Sigmoid colon (tissue), 7 donors: ENCODE results near the gene ADK. TPM values are rescaled to one million over a fixed set of nuclear protein-coding genes. Genes with fewer than 3 reads are reported as not detected.
"Not testable (repeated sequence)": the region's sequence is repeated elsewhere in the genome, so short reads cannot be mapped to it uniquely, and the experiment has no call there.

ENCODE experiments used
- DNase-seq: peaks from one replicate; pipeline ENCODE4 v3.0.0-alpha.2; 2019
- H3K27ac ChIP-seq, 4 donors: fragments of 200-600 bp; sonication (generic); one replicate each; pipeline ENCODE4 v1.5.1; 2016 to 2019; ENCODE audit warnings: mild to moderate bottlenecking in 1 of 4
- H3K27me3 ChIP-seq, 3 donors: fragments of 200-600 bp; sonication (generic); one replicate each; pipeline ENCODE4 v1.5.1; 2019; ENCODE audit warnings: mild to moderate bottlenecking in 1 of 3
- H3K36me3 ChIP-seq, 4 donors: fragments of 200-600 bp; sonication (generic); one replicate each; pipeline ENCODE4 v1.5.1; 2016 to 2019
- H3K4me1 ChIP-seq, 4 donors: fragments of 200-600 bp; sonication (generic); one replicate each; pipeline ENCODE4 v1.5.1; 2017 to 2019
- H3K4me3 ChIP-seq, 4 donors: fragments of 200-600 bp; sonication (generic); one replicate each; pipeline ENCODE4 v1.5.1; 2017 to 2019; ENCODE audit warnings: mild to moderate bottlenecking in 2 of 4, moderate library complexity in 1 of 4
- H3K9me3 ChIP-seq, 4 donors: fragments of 200-600 bp in 3 of 4; sonication (generic) in 3 of 4; one replicate each; pipeline versions ENCODE4 v1.5.1 to v1.6.1; 2013 to 2019
- EP300 ChIP-seq, 4 donors: sonication (generic); formaldehyde crosslinking; IDR thresholded peaks; one replicate each; pipeline ENCODE4 v1.6.1; 2017; ENCODE audit warnings: antibody characterized with exemption in 4 of 4
- POLR2A ChIP-seq, 2 donors: fragments of 450-650 bp; IDR thresholded peaks; one replicate each; pipeline ENCODE4 v1.6.1; 2016; ENCODE audit warnings: antibody characterized with exemption in 2 of 2, mild to moderate bottlenecking in 2 of 2, moderate library complexity in 2 of 2
- POLR2AphosphoS5 ChIP-seq, 4 donors: sonication (generic); formaldehyde crosslinking; IDR thresholded peaks; one replicate each; pipeline ENCODE4 v1.6.1; 2017; ENCODE audit warnings: antibody characterized with exemption in 4 of 4
- WGBS, 2 donors: extraction: QIAGEN DNeasy Blood & Tissue Kit; methylation state at CpG; one replicate each; pipeline ENCODE4 v1.1.7; 2013; 5-methylcytosine and 5-hydroxymethylcytosine counted together
- intact Hi-C: fragments of 100-400 bp; cut with DNase I; formaldehyde crosslinking; loops from one replicate; pipeline ENCODE4 v1.15.1; 2023
- polyA plus RNA-seq, 3 donors: library from polyadenylated mRNA; stranded (reverse); fragments of 200-250 nt; gene quantifications; one replicate each; pipeline ENCODE4 v1.2.3, GENCODE V29; 2013
- total RNA-seq, 4 donors: library from RNA; depleted of rRNA; stranded (reverse); fragments of >200 nt; gene quantifications; one replicate each; pipeline ENCODE4 v1.1.0, GENCODE V29; 2016
- TF ChIP-seq, protein P1 (sequence below), 4 experiments: fragments of 450-650 bp in 3 of 4; fragments of 200-600 bp in 1 of 4; IDR thresholded peaks; one replicate each; pipeline ENCODE4 v1.5.1; 2016 to 2019; ENCODE audit warnings: antibody characterized with exemption in 4 of 4, mild to moderate bottlenecking in 3 of 4, moderate library complexity in 2 of 4
- donor health status: healthy with polysubstance abuse.
- donor health status: Bipolar disorder and iron deficiency.
- donor health status: healthy.

Gene ADK
- total and polyA plus RNA-seq, 7 donors, result 15.2 to 31.3 (median 25.3) TPM

DNA sequence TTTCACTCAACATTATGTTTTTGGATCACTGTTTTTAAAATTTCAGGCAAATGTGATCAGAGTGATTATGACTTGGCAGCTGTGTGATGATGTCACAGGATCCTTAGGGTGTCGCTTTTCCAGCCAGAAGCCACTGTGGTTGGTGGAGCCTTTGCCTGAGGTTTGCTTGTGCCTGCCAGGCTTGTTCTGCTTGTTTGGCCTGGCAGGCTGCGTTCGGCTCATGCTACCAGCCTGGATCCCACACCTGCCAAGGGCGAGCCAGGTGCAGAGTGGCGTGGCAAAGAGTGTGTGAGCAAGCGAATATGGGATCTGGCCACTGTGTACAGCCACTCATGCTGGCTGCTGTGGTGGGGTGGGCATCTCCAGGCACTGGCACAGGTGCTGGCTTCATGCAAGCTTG, 55.7 kb downstream of the ADK start:
- no peak for DNase-seq
- H3K27me3 ChIP-seq, result no peaks in the 10 kb centered on the region
- H3K4me3 ChIP-seq, result no peak overlapping the region
- H3K36me3 ChIP-seq, result no peaks in the 10 kb centered on the region
- WGBS, 2 donors, result 21 to 71% methylated on average over 6 of the region's 6 CpGs
- intact Hi-C loops, result no loop called here
- H3K4me1 ChIP-seq, result peaks cover 0 to 5% (median 0%) of the 10 kb centered on the region in 4 donors
- H3K9me3 ChIP-seq, result no peaks in the 10 kb centered on the region
- no peak overlapping the region for H3K27ac ChIP-seq
- TF ChIP-seq POLR2AphosphoS5 (IDR thresholded peaks at IDR 0.05) (no peak), POLR2A (IDR thresholded peaks at IDR 0.05) (no peak), EP300 (IDR thresholded peaks at IDR 0.05) (no peak)
- TF ChIP-seq, protein P1, sequence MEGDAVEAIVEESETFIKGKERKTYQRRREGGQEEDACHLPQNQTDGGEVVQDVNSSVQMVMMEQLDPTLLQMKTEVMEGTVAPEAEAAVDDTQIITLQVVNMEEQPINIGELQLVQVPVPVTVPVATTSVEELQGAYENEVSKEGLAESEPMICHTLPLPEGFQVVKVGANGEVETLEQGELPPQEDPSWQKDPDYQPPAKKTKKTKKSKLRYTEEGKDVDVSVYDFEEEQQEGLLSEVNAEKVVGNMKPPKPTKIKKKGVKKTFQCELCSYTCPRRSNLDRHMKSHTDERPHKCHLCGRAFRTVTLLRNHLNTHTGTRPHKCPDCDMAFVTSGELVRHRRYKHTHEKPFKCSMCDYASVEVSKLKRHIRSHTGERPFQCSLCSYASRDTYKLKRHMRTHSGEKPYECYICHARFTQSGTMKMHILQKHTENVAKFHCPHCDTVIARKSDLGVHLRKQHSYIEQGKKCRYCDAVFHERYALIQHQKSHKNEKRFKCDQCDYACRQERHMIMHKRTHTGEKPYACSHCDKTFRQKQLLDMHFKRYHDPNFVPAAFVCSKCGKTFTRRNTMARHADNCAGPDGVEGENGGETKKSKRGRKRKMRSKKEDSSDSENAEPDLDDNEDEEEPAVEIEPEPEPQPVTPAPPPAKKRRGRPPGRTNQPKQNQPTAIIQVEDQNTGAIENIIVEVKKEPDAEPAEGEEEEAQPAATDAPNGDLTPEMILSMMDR (IDR thresholded peaks at IDR 0.05), result no peak

DNA sequence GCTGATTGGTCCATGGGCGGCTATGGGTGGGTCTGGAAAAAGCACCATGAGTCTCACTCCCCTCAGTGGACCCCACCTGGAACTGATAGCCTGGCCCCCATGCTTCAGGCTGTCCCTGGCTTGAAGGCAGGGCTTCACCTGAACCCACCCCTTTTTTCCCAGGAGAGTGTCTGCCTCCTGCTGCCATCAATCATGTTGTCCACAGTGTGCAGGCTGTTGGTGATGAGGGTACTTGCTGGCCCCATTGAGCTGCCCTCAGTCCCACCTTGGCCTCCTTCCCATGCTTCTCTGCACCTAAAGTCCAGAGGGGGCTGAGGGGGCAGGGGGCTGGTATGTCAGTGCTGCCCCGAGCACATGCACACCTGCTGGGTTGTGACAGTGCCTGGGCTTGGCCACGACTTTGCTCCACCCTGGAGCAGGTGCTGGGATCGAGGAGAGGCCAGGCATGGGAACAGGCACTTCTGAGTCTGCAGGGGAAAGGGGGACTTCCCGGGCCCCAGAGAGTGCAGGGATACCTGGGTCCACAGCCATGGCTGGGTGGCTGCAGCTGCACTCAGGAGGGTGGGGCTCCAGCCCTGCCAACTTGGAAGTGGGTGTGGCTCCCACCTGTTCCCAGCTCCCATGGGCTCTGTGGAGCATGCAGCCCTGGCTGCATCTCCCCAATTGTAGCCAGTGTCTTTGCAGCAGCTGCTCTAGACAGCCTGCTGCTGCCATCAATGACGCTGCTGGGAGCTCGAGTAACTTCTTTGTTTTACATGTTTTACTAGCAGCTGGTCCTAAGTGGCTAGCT, 56.9 kb downstream of the ADK start:
- 30 to 72% methylated on average over 7 of the region's 7 CpGs for WGBS, 2 donors
- H3K4me1 ChIP-seq, result no peaks in the 10 kb centered on the region

DNA sequence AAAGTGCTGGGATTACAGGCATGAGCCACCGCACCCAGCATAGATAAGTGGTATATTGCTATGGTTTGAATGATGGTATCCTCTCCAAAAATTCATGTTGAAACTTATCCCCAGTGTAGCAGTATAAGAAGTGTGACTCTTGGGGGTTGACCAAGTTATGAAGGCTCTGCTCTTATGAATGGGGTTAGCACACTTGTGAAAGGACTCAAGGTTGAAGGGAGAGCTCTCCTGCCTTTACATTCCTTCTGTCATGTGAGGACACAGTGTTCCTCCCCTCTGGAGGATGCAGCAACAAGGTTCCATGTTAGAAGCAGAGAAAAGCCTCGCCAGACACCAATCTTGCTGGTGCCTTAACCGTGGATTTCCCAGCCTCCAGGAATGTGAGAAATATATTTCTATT, 58.0 kb downstream of the ADK start:
- DNase-seq, result no peak
- no peaks in the 10 kb centered on the region for H3K4me1 ChIP-seq
- intact Hi-C loops, result no loop called here
- H3K27me3 ChIP-seq, result no peaks in the 10 kb centered on the region
- 97 to 98% methylated on average over 3 of the region's 3 CpGs for WGBS, 2 donors
- no peak overlapping the region for H3K27ac ChIP-seq
- H3K36me3 ChIP-seq, result no peaks in the 10 kb centered on the region
- no peak overlapping the region for H3K4me3 ChIP-seq
- TF ChIP-seq POLR2AphosphoS5 (IDR thresholded peaks at IDR 0.05), result no peak
- H3K9me3 ChIP-seq, result no peaks in the 10 kb centered on the region

More for the DNA sequence above, 56.9 kb downstream of the ADK start:
- TF ChIP-seq POLR2A (IDR thresholded peaks at IDR 0.05), result no peak
- Histone ChIP-seq H3K36me3 (no peaks in the 10 kb centered on the region), H3K27me3 (no peaks in the 10 kb centered on the region), H3K27ac (no peak overlapping the region), H3K4me3 (no peak overlapping the region), H3K9me3 (no peaks in the 10 kb centered on the region)
- no peak for DNase-seq
- intact Hi-C loops, result no loop called here

DNA sequence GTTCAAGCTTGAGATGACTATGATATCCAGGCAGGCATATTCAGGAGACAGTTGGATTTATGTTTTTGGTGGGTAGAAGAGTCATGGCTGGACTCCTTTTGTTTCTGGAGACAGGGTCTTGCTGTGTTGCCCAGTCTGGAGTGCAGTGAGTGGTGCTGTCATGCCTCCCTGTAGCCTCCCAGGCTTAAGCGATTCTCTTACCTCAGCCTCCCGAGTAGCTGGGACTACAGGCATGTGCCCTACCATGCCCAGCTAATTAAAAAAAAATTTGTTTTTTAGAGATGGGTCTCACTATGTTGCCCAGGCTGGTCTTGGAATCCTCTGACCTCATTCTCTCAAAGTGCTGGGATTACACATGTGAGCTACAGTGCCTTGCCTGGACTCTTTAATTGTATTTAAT, 62.0 kb downstream of the ADK start:
- DNase-seq, result no peak
- H3K4me3 ChIP-seq, result no peak overlapping the region
- intact Hi-C loops, result no loop called here
- no peaks in the 10 kb centered on the region for H3K9me3 ChIP-seq
- TF ChIP-seq POLR2AphosphoS5 (IDR thresholded peaks at IDR 0.05), result no peak
- TF ChIP-seq EP300 (IDR thresholded peaks at IDR 0.05), result no peak
- TF ChIP-seq POLR2A (IDR thresholded peaks at IDR 0.05), result no peak
- no peak overlapping the region for H3K27ac ChIP-seq
- no peaks in the 10 kb centered on the region for H3K36me3 ChIP-seq
- peaks cover 0 to 4% (median 0%) of the 10 kb centered on the region in 4 donors for H3K4me1 ChIP-seq
- H3K27me3 ChIP-seq, result no peaks in the 10 kb centered on the region
- 92 to 97% methylated on average over 2 of the region's 2 CpGs for WGBS, 2 donors

DNA sequence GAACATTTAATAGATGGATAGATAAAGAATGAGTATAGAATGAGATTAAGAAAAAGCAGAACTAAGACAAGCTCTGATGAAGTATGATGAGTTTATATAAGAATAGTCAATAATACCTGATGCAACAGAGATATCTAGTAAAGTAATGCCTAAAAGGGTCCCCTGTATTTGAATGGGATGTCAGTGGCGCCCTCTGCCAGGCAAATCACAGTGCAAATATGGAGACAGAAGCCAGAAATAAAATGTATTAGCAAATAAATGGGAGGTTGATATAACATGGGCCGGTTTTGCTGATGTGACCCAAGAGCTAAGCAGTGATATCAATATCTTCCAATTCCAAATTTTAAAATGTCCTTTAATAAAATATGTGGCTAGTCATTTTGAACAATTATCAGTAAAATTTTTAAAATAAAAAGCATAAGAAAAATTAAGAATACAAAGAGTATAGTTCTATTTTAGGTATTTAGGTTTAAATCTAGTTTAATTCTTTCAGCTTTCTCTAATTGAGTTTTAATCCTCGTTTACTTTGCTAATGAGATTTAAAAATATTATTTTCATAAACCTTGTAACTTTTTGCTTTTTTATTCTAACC, 62.6 kb downstream of the ADK start:
- WGBS, 2 donors, result 55 to 75% methylated on average over 3 of the region's 3 CpGs
- Histone ChIP-seq H3K9me3 (no peaks in the 10 kb centered on the region), H3K27ac (no peak overlapping the region), H3K36me3 (no peaks in the 10 kb centered on the region), H3K4me3 (no peak overlapping the region), H3K4me1 (peaks cover 0 to 4% (median 0%) of the 10 kb centered on the region in 4 donors), H3K27me3 (no peaks in the 10 kb centered on the region)
- TF ChIP-seq EP300 (IDR thresholded peaks at IDR 0.05), result no peak
- TF ChIP-seq POLR2AphosphoS5 (IDR thresholded peaks at IDR 0.05), result no peak
- TF ChIP-seq, protein P1 (IDR thresholded peaks at IDR 0.05), result no peak
- no peak for TF ChIP-seq POLR2A (IDR thresholded peaks at IDR 0.05)
- intact Hi-C loops, result no loop called here
- DNase-seq, result no peak

GRCh38 chr10:74217110-74217509, 66.1 kb downstream of the ADK start:
- intact Hi-C loops, H3K4me3 ChIP-seq, H3K4me1 ChIP-seq, H3K36me3 ChIP-seq, H3K27me3 ChIP-seq, H3K9me3 ChIP-seq, H3K27ac ChIP-seq, DNase-seq: not testable (repeated sequence)
- 97 to 98% methylated on average over 13 of the region's 13 CpGs for WGBS, 2 donors

GRCh38 chr10:74222467-74222866, 71.4 kb downstream of the ADK start:
- H3K9me3 ChIP-seq, intact Hi-C loops, H3K4me1 ChIP-seq, H3K27me3 ChIP-seq, DNase-seq, H3K4me3 ChIP-seq, H3K27ac ChIP-seq, H3K36me3 ChIP-seq: not testable (repeated sequence)
- WGBS, 2 donors, result 76 to 86% methylated on average over 3 to 4 of the region's 4 CpGs
